H7 (cell line): ENCODE measurements around the gene GNAQ. TPM values are rescaled to one million over a fixed set of nuclear protein-coding genes. Genes with fewer than 3 reads are reported as not detected.
"Not testable (repeated sequence)": the region's sequence is repeated elsewhere in the genome, so short reads cannot be mapped to it uniquely, and the experiment has no call there.

Source experiments
- DNase-seq: peaks from one replicate; pipeline ENCODE4 v3.0.0; 2012
- H3K27me3 ChIP-seq: 2 replicates; pipeline ENCODE4 v1.6.0; 2011; ENCODE audit warnings: mild to moderate bottlenecking, low read length; ENCODE audit not compliant: control insufficient read depth, insufficient read depth
- H3K36me3 ChIP-seq: replicated peaks from 2 replicates; pipeline ENCODE4 v1.5.1; 2011; ENCODE audit warnings: low read length; ENCODE audit not compliant: control insufficient read depth, insufficient read depth
- H3K4me3 ChIP-seq: 2 replicates; pipeline ENCODE4 v1.5.1; 2011; ENCODE audit warnings: low read depth, mild to moderate bottlenecking, control low read depth, low read length, moderate library complexity; ENCODE audit not compliant: insufficient read depth
- total RNA-seq: library from RNA; depleted of rRNA; stranded (reverse); fragments of >200 nt; shearing (Covaris generic); gene quantifications from 2 replicates; pipeline ENCODE4 v1.2.3, GENCODE V29; 2014

The GNAQ gene
- total RNA-seq, 1 experiment from 2014 or later: 24.8 TPM

DNA sequence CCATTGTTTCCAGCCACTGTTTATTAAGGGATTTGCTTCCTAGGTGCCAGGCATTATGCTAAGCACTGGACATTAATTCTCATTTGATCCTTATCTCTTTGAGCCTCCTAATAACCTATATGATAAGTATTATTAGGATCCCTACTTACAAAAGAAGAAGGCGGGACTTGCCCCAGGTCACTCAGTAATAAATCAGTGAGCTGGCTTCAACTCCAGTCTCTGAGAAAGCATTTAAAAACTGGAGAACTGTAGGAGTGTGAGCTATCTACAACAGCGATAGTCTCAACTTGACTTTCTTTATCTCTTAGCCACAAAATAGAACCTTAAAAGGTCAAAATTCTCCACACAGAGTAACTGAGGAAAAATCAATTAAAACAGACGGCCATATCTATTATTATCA lies 155.0 kb downstream of the GNAQ start:
- Histone ChIP-seq H3K36me3 (no peaks in the 10 kb centered on the region), H3K27me3 (no peaks in the 10 kb centered on the region), H3K4me3 (no peak overlapping the region)
- DNase-seq: no peak

- no peak for DNase-seq
Observed at GRCh38 chr9:77876091-77876490, 155.5 kb downstream of the GNAQ start.

DNA sequence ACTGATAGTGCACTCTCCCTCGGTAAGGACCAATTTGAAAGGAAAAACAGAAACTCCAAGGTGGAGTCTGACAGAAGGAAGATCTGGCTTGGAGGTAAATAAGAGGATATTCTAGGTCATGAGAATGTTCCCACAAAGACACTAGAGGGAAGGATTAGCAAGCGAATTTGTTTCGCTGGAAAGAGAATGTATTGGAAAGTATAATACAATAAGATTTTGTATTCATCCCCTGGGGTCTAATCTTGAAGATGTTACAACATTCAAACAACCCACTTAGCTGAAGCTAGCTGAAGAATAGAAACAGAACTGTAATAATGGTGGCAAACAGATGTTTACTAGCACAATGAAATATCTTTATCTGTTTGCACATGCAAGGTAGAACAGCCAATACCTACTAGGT lies 158.7 kb downstream of the GNAQ start:
- Histone ChIP-seq H3K4me3 (no peak overlapping the region), H3K36me3 (no peaks in the 10 kb centered on the region), H3K27me3 (no peaks in the 10 kb centered on the region)
- DNase-seq: no peak

More at GRCh38 chr9:77876091-77876490, 155.5 kb downstream of the GNAQ start:
- Histone ChIP-seq H3K36me3 (no peaks in the 10 kb centered on the region), H3K27me3 (no peaks in the 10 kb centered on the region), H3K4me3 (no peak overlapping the region)

- Histone ChIP-seq H3K4me3 (no peak overlapping the region), H3K27me3 (no peaks in the 10 kb centered on the region), H3K36me3 (no peaks in the 10 kb centered on the region)
- no peak for DNase-seq
Observed at GRCh38 chr9:77872177-77872576, 159.4 kb downstream of the GNAQ start.

DNA sequence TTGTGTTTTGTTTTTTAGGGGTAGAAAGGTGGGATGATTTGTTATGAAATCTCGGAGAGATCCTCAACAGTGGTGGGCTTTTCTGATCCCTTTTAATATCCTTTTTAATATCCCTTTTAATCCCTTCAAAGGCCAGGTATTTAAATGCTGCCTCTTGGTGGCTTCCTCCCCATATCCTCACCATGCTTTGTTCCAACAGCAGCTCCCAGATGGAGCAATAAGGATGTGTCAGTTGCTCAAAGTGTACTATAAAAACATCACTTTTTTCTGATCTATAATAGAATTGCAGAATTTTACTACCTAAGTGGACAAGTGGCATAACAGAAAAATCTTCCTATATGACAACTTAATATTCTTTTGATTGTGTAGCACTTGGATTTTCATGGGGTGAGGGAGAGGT lies 160.1 kb downstream of the GNAQ start:
- Histone ChIP-seq H3K27me3 (no peaks in the 10 kb centered on the region), H3K4me3 (no peak overlapping the region), H3K36me3 (no peaks in the 10 kb centered on the region)
- DNase-seq: no peak

DNA sequence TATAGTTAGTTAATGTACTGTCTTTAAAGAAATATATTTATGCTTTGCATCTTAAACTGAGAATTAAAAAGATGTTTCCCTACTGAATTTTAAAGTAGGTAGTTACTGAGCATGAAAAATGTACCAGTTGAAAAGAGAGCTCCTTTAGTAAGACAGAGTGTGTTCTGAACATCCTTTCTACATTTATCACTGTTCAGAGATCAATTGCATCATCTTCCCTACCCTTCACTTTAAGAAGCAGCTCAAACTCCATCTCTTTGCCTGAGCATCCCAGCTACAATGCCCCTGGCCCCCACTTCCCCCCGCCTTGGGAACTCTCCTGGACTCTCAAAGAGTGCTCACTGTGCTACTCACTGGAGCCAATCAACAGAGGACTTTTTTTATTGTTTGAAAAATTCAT lies 164.7 kb downstream of the GNAQ start:
- no peak for DNase-seq
- Histone ChIP-seq H3K27me3 (no peaks in the 10 kb centered on the region), H3K4me3 (no peak overlapping the region), H3K36me3 (no peaks in the 10 kb centered on the region)

DNA sequence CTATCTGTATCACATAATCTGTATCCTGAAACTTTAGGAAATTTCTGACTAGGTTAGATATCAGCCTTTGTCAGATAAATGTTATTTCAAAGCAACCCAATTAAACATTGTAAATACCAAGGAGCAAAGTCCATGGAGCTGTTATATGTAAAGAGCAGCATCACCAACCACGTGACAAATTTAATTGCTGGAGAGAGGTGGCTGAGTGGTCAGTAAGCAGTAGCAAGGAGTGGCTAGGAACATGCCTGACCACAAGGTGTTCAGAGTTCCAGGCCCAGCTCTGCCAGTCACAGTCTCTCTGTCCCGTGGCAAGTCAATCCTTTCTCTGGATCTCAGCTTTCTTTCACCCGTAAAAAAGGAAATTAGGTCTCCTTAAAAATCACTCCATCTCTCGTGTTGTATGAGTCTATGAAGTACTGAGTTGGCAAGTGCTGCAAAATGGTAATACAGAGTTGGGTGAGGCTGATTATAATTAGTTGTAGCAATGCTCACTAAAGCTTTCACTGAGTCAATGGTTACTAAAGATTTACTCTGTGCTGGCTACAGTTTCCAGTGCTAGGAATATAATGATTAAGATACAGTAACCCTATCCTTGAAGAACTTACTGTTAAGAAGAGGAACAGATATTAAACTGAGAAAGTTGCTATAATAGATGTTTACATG lies 166.1 kb downstream of the GNAQ start:
- no peaks in the 10 kb centered on the region for H3K36me3 ChIP-seq

DNA sequence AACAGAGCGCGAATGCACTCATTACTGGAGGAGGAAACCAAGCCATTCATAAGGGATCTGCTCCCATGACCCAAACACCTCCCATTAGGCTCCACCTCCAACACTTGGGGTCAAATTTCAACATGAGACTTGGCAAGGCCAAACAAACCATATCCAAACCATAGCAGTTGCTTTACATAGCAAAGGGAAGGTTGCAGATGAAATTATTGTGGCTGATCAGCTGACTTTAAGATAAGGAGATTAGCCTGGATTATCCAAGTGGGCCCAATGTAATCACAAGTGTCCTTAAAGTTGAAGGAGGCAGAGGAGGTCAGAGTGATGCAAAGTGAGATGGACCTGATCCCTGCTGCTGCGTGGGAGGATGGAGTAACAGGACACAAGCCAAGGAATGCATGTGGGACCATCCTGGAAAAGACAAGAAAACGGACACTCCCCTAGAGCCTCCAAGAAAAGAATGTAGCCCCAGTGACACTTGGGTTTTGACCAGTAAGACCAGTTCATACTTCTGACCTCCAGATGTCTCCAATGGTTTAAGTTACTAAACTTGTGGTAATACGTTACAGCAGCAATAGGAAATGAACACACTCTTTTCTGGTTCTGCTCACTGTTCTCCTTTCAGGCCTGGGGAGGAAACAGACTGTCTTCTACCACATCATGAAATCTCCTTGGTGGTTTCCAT lies 167.3 kb downstream of the GNAQ start:
- Histone ChIP-seq H3K36me3 (no peaks in the 10 kb centered on the region), H3K4me3 (no peak overlapping the region), H3K27me3 (no peaks in the 10 kb centered on the region)
- DNase-seq: no peak

More for the DNA sequence above, 166.1 kb downstream of the GNAQ start:
- no peak for DNase-seq
- H3K27me3 ChIP-seq: no peaks in the 10 kb centered on the region
- no peak overlapping the region for H3K4me3 ChIP-seq

DNA sequence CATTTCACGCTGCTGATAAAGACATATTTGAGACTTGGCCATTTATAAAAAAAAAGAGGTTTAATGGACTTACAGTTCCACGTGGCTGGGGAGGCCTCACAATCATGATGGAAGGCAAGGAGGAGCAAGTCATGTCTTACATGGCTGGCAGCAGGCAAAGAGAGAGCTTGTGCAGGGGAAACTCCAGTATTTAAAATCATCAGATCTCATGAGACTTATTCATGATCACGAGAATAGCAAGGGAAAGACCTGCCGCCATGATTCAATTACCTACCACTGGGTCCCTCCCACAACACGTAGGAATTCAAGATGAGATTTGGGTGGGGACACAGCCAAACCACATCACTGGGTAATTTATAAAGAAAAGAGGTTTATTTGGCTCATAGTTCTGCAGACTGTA lies 168.0 kb downstream of the GNAQ start:
- not testable (repeated sequence) for H3K4me3 ChIP-seq, H3K27me3 ChIP-seq, H3K36me3 ChIP-seq, DNase-seq

- not testable (repeated sequence) for DNase-seq, H3K36me3 ChIP-seq, H3K4me3 ChIP-seq, H3K27me3 ChIP-seq
Observed at GRCh38 chr9:77860953-77861352, 170.7 kb downstream of the GNAQ start.

DNA sequence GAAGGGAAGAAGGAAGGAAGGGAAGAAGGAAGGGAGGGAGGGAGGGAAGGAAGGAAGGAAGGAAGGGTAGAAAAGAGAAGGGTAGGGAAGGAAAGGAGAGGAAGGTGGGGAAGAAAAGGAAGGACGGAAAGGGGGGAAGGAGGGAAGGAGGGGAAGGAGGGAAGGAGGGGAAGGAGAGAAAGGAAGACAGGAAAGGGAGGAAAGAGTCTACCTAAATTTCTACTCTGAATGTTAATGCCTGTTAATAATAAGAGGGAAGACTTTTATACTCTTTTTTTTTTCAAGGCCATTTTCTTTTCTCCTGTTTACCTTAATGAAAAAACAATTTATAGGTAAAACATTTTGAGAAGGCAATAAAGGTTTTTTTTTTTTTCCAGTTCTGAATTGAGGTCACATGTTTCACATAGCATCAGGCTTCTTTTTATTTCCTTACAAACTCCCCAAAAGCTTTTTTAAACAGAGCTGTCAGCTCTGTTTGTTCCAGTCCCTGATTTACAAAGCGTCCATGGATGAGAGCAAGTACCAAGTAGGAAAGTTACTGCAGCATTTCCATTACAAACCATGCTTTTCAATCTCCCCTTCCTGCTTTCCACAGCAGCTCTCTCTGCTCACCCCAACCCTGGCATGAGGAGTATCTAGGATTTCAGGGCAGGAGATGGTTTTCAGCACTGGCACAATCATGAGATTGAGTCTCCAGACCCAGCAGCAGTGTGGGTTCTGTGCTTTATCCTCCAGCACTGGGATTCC lies 173.9 kb downstream of the GNAQ start:
- Histone ChIP-seq H3K4me3 (no peak overlapping the region), H3K27me3 (no peaks in the 10 kb centered on the region), H3K36me3 (no peaks in the 10 kb centered on the region)
- DNase-seq: no peak

GRCh38 chr9:77856615-77857014 lies 175.0 kb downstream of the GNAQ start:
- Histone ChIP-seq H3K36me3 (no peaks in the 10 kb centered on the region), H3K27me3 (no peaks in the 10 kb centered on the region), H3K4me3 (no peak overlapping the region)
- no peak for DNase-seq

DNA sequence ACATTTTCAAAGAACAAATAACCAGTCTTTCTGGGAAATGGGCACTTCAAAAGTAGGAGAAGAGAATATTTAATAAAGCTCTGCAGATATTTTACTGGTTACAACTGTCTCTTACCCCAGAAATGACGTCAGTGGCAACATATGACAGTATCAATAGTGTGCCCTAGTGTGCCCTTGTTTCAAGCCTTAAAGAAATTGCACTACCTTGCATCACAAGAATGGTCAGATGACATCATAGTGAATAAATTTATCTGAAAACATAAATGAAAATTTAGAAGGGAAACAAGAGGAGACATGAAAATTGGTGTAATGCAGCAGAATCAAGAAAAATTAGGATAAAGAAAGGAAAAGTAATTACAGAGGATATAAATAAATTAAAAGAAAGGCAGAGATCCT lies 176.7 kb downstream of the GNAQ start:
- no peak for DNase-seq
- no peaks in the 10 kb centered on the region for H3K27me3 ChIP-seq
- H3K4me3 ChIP-seq: no peak overlapping the region
- H3K36me3 ChIP-seq: no peaks in the 10 kb centered on the region

GRCh38 chr9:77854258-77854915 lies 177.2 kb downstream of the GNAQ start:
- Histone ChIP-seq H3K27me3 (no peaks in the 10 kb centered on the region), H3K36me3 (no peaks in the 10 kb centered on the region), H3K4me3 (no peak overlapping the region)
- no peak for DNase-seq

DNA sequence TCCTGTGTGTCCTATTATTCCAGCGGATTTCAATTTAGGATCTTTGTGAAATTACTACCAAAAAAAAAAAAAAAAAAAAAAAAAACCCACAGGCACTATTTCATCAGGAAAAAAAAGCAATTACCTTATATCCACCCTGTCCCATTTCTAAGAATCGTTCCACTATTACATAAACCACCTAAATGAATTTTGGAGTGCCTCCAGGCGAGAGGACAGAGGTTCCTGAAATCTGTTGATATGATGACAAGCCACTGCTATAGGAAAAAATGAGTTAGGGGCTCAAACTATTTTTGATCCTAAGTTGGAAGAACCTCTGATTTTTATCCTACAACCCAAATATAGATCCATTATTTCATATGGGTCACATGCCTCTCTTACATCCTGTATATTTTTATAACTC lies 177.9 kb downstream of the GNAQ start:
- H3K36me3 ChIP-seq: no peaks in the 10 kb centered on the region
- H3K27me3 ChIP-seq: no peaks in the 10 kb centered on the region
- H3K4me3 ChIP-seq: no peak overlapping the region
- DNase-seq: no peak
